Head of caudate nucleus (tissue), 42 donors: Measurements from ENCODE around the gene VAX1.

ENCODE experiments used
- DNase-seq, 42 donors: peaks; one replicate each; pipeline versions ENCODE4 v3.0.0 to v3.0.0-alpha.2; 2020 to 2021; ENCODE audit warnings: mixed read lengths in 7 of 42
- intact Hi-C: fragments of 100-400 bp; cut with DNase I; formaldehyde crosslinking; loops from one replicate; pipeline ENCODE4 v1.15.0; 2022

VAX1 gene

GRCh38 chr10:117165538-117166417 lies 27.7 kb upstream of the VAX1 start:
- intact Hi-C loops = loop anchor here (5.0 to 10.0 kb wide), 2 partner anchors 51 to 158 kb away; partner anchors contain the start of gene SHTN1
- DNase-seq = peak; percentile 43 to 90 (median 77)

GRCh38 chr10:117164592-117165537 lies 26.8 kb upstream of the VAX1 start:
- intact Hi-C loops = loop anchor here (5.0 to 10.0 kb wide), 2 partner anchors 50 to 158 kb away; partner anchors contain the start of gene SHTN1
- peak in 8 of 42 donors; percentile 15 to 41 (median 33) for DNase-seq

GRCh38 chr10:117163954-117164548 lies 26.0 kb upstream of the VAX1 start:
- no peak for DNase-seq
- intact Hi-C loops = loop anchor here (10.0 kb wide), 1 partner anchor 49 kb away; no protein-coding TSS in a partner anchor

- peak in 40 of 42 donors; percentile 36 to 89 (median 72) for DNase-seq
- intact Hi-C loops = loop anchor here (10.0 kb wide), 1 partner anchor 49 kb away; no protein-coding TSS in a partner anchor
These were observed 25.2 kb upstream of the VAX1 start for GRCh38 chr10:117163061-117163953.

GRCh38 chr10:117162093-117163060 lies 24.3 kb upstream of the VAX1 start:
- peak in 1 of 42 donors; percentile 20 for DNase-seq
- intact Hi-C loops = loop anchor here (10.0 kb wide), 1 partner anchor 48 kb away; no protein-coding TSS in a partner anchor

GRCh38 chr10:117161386-117162033 lies 23.4 kb upstream of the VAX1 start:
- intact Hi-C loops = loop anchor here (10.0 kb wide), 1 partner anchor 47 kb away; no protein-coding TSS in a partner anchor

GRCh38 chr10:117160567-117160966 lies 22.5 kb upstream of the VAX1 start:
- no peak for DNase-seq
- intact Hi-C loops = loop anchor here (10.0 kb wide), 1 partner anchor 46 kb away; no protein-coding TSS in a partner anchor

More at GRCh38 chr10:117161386-117162033, 23.4 kb upstream of the VAX1 start:
- no peak for DNase-seq

GRCh38 chr10:117159390-117159789 lies 21.3 kb upstream of the VAX1 start:
- no peak for DNase-seq
- intact Hi-C loops = no loop called here

GRCh38 chr10:117158297-117158696 lies 20.2 kb upstream of the VAX1 start:
- intact Hi-C loops = no loop called here
- DNase-seq = no peak

- DNase-seq = no peak
- intact Hi-C loops = no loop called here
These were observed 14.6 kb upstream of the VAX1 start for GRCh38 chr10:117152668-117153067.

GRCh38 chr10:117148284-117148683 lies 10.2 kb upstream of the VAX1 start:
- intact Hi-C loops = no loop called here
- DNase-seq = no peak

- no peak for DNase-seq
- intact Hi-C loops = no loop called here
These were observed 6.9 kb upstream of the VAX1 start for GRCh38 chr10:117145019-117145418.

GRCh38 chr10:117143103-117143823 lies 5.2 kb upstream of the VAX1 start:
- intact Hi-C loops = no loop called here
- DNase-seq = peak in 13 of 42 donors; percentile 31 to 72 (median 51)

GRCh38 chr10:117140525-117140902 lies 2.4 kb upstream of the VAX1 start:
- intact Hi-C loops = no loop called here

More at GRCh38 chr10:117140525-117140902, 2.4 kb upstream of the VAX1 start:
- DNase-seq = no peak
